ENCODE data around the gene MEGF8. TPM values are rescaled to one million over a fixed set of nuclear protein-coding genes. Genes with fewer than 3 reads are reported as not detected.

Gene MEGF8
- total and polyA plus RNA-seq, 9 of the 15 experiments (the other 6 are each of a cell fraction or from before 2014, with no cell fraction given): 0.28 to 13.1 (median 3.0) TPM

DNA sequence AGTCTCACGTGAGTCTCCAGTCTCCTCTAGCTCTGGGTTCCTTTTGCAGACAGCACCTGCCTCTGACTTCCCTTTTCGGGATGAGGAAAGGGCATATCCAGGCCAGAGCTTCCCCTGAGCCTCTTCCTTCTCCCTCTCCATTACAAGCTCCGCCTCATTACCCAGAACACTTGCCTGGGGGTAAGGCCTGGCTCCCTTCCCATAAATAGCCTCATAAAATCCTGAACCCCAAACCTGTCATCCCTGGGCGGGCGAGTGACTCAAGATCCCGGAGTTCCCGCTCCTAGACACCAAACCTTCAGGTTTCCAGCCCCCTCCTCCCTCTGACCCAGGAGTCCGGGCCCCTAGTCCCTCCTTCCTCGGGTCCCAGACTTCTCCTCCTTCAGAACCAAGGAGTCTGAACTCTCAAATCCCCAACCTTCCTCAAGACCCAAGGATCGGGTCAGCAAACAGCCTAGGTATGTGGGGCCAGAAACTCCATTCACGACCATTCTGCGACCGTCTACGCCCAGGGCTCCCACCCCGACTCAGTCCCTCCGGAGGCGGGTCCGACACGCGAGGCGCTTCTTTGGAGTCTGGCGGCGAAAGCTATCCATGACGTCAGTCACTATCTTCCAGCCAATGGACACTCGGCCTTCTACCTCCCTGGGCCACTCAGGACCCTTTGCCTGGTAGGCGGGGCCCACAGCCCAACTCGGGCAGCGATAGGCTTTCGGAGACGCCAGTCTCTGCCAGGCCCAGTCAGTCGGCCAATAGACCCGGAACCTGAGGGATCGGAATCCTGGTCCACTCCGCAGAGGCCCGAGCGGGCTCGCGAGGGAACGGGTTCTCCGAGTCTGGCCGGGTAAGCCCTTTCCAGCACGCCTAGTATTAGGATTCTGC is 71.2 kb downstream of the MEGF8 start (continued):
- TF ChIP-seq, protein P1, sequence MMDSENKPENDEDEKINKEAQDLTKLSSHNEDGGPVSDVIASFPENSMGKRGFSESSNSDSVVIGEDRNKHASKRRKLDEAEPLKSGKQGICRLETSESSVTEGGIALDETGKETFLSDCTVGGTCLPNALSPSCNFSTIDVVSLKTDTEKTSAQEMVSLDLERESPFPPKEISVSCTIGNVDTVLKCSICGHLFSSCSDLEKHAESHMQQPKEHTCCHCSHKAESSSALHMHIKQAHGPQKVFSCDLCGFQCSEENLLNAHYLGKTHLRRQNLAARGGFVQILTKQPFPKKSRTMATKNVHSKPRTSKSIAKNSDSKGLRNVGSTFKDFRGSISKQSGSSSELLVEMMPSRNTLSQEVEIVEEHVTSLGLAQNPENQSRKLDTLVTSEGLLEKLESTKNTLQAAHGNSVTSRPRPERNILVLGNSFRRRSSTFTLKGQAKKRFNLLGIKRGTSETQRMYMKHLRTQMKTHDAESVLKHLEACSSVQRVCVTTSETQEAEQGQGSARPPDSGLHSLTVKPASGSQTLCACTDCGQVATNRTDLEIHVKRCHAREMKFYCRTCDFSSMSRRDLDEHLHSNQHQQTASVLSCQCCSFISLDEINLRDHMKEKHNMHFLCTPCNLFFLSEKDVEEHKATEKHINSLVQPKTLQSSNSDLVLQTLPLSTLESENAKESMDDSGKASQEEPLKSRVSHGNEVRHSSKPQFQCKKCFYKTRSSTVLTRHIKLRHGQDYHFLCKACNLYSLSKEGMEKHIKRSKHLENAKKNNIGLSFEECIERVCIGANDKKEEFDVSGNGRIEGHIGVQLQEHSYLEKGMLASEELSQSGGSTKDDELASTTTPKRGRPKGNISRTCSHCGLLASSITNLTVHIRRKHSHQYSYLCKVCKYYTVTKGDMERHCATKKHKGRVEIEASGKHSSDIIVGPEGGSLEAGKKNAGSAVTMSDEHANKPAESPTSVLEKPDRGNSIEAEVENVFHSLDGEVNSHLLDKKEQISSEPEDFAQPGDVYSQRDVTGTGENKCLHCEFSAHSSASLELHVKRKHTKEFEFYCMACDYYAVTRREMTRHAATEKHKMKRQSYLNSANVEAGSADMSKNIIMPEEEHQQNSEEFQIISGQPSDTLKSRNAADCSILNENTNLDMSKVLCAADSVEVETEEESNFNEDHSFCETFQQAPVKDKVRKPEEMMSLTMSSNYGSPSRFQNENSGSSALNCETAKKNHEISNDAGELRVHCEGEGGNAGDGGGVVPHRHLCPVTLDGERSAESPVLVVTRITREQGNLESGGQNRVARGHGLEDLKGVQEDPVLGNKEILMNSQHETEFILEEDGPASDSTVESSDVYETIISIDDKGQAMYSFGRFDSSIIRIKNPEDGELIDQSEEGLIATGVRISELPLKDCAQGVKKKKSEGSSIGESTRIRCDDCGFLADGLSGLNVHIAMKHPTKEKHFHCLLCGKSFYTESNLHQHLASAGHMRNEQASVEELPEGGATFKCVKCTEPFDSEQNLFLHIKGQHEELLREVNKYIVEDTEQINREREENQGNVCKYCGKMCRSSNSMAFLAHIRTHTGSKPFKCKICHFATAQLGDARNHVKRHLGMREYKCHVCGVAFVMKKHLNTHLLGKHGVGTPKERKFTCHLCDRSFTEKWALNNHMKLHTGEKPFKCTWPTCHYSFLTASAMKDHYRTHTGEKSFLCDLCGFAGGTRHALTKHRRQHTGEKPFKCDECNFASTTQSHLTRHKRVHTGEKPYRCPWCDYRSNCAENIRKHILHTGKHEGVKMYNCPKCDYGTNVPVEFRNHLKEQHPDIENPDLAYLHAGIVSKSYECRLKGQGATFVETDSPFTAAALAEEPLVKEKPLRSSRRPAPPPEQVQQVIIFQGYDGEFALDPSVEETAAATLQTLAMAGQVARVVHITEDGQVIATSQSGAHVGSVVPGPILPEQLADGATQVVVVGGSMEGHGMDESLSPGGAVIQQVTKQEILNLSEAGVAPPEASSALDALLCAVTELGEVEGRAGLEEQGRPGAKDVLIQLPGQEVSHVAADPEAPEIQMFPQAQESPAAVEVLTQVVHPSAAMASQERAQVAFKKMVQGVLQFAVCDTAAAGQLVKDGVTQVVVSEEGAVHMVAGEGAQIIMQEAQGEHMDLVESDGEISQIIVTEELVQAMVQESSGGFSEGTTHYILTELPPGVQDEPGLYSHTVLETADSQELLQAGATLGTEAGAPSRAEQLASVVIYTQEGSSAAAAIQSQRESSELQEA (IDR thresholded peaks at IDR 0.05; ENCODE audit: low read depth): no peak
- TF ChIP-seq, protein P2, sequence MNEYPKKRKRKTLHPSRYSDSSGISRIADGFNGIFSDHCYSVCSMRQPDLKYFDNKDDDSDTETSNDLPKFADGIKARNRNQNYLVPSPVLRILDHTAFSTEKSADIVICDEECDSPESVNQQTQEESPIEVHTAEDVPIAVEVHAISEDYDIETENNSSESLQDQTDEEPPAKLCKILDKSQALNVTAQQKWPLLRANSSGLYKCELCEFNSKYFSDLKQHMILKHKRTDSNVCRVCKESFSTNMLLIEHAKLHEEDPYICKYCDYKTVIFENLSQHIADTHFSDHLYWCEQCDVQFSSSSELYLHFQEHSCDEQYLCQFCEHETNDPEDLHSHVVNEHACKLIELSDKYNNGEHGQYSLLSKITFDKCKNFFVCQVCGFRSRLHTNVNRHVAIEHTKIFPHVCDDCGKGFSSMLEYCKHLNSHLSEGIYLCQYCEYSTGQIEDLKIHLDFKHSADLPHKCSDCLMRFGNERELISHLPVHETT (CRISPR knock-in tag; conservative IDR thresholded peaks at IDR 0.05 in 1 of 2, IDR thresholded peaks at IDR 0.05 in 1 of 2): peak in 1 of 2 experiments; percentile 42; a peak in 1 of 4 replicates
- no peak for TF ChIP-seq STAT5B (CRISPR knock-in tag; IDR thresholded peaks at IDR 0.05)
- TF ChIP-seq ZBTB33 (CRISPR knock-in tag; IDR thresholded peaks at IDR 0.05): no peak
- peak; percentile 39; the same call in 1 of the 2 replicates for TF ChIP-seq PML (IDR thresholded peaks at IDR 0.05; ENCODE audit: low read length)
- no peak for TF ChIP-seq DACH1 (IDR thresholded peaks at IDR 0.05; ENCODE audit: partially characterized antibody)
- no peak for TF ChIP-seq HMBOX1 (IDR thresholded peaks at IDR 0.05)
- TF ChIP-seq MEF2A (IDR thresholded peaks at IDR 0.05; ENCODE audit: control insufficient read depth, low read depth, low read length): no peak
- no peak for TF ChIP-seq ARID1B (IDR thresholded peaks at IDR 0.05)
- TF ChIP-seq KLF16 (IDR thresholded peaks at IDR 0.05): no peak
- TF ChIP-seq ZNF717 (CRISPR knock-in tag; IDR thresholded peaks at IDR 0.05): no peak
- TF ChIP-seq WHSC1 (IDR thresholded peaks at IDR 0.05; ENCODE audit: low read length): no peak
- no peak for TF ChIP-seq TGIF2 (CRISPR knock-in tag; IDR thresholded peaks at IDR 0.05)
- TF ChIP-seq SRSF1 (IDR thresholded peaks at IDR 0.05; ENCODE audit: low read depth, low read length): no peak
- 0 out of 2 replicates have a peak, but pooled peaks have one; percentile 32 for TF ChIP-seq ZNF57 (CRISPR knock-in tag; IDR thresholded peaks at IDR 0.05)

Data from K562 (cell line).